DMS79 (cell line): ENCODE results near the gene INPP5D.
"Not testable (repeated sequence)": the region's sequence is repeated elsewhere in the genome, so short reads cannot be mapped to it uniquely, and the experiment has no call there.

ENCODE experiments used
- DNase-seq: peaks from one replicate; lab custom pipeline; 2025; lab: John Stamatoyannopoulos, UW

The INPP5D gene

DNA sequence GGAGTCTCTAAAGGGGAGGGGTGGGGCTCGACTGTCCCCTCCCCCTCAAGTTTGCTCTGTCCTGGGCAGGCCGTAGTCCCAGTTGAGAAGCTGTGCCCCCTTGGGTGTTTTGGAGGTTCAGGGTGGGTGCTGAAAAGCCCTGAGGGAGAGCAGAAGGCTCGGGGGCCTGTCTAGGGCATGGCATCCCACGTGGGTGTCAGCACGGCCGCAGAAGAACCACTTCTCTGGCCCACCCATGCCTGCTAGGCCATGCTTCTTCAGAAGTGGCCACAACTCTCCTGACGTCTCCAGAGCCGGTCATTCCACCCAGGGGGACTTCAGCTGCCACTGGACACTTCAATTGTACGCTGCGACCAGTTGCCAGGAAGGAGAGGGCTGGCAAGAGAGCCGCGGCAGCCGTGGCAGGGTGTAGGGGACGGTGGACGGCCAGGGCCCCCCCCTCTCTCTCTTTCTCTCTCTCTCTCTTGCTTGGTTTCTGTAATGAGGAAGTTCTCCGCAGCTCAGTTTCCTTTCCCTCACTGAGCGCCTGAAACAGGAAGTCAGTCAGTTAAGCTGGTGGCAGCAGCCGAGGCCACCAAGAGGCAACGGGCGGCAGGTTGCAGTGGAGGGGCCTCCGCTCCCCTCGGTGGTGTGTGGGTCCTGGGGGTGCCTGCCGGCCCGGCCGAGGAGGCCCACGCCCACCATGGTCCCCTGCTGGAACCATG is at the start of gene INPP5D:
TSS of gene INPP5D (plus strand) at position 546 of the 704 bp plus-strand sequence. CDS start at position 683, 137 bp downstream.
- DNase-seq: no peak

DNA sequence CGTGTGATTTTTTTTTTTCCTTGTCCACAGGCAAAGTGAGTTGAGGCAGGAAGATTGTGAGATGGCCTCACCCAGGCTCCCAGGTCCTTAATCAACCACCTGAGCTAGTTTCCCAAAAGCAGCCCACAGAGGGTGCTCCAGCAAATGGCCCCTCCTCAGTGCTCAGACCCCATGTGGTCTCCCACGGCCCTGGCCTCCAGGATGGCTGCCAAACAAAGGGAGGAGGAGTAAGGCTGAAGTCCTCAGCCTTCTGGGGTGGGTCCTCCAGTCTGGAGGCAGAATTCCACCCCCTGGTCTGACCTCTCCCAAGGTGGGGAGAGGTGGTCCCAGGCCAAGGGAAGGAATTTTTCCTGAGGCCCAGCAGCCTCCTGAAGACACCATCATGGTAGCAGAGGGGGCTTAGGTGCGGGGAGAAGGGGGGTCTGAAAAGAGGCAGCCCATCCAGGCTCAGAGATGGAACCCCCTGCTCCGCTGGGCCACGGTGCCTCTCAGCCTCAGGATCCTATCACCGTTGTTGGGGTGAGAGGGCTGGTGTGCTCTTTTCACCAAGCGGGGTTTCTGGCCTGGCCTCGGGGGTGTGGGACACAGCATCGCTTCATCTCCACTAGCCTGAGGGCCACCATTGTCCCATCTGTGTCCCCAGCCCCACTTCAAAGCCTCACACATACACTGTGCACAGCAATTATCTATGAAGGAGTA is 49.4 kb upstream of the INPP5D start:
- no peak for DNase-seq

DNA sequence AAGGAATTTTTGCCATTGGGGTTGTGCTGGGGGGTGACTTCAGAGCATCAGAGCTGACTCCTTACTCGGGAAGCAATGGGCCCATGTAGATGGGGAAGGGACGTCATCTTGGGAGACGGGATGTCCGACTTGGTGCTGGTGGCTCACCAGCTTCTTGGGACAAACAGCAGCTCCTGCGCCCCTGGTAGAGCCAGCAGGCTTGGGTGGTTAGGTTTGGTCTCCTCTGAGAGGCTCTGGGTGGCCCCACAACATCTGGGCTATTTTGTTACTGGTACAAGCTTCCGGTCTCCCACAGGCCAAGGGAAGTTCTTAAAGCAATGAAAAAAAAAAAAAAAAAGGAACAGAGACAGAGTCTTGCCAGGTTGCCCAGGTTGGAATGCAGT is 48.9 kb upstream of the INPP5D start:
- DNase-seq: no peak

DNA sequence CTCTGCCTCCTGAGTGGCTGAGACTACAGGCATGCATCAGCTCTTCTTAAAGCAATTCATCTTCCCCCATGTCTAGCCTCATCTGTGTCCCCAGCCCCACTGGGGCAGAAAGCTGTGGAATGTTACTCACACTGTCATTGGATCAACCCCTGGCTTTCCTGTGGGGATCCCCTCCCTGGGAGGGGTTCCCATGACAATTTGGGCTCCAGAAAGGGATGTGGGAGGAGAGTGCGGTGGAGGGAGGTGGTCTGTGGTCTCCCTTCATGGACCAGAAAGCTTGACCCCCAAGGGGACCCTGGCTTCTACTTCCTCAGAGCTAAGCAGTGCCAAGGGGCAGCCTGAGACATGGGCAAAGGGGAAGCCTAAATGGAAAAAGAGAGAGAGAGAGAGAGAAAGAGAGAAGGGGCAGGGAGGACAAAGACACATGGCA is 48.4 kb upstream of the INPP5D start:
- no peak for DNase-seq

DNA sequence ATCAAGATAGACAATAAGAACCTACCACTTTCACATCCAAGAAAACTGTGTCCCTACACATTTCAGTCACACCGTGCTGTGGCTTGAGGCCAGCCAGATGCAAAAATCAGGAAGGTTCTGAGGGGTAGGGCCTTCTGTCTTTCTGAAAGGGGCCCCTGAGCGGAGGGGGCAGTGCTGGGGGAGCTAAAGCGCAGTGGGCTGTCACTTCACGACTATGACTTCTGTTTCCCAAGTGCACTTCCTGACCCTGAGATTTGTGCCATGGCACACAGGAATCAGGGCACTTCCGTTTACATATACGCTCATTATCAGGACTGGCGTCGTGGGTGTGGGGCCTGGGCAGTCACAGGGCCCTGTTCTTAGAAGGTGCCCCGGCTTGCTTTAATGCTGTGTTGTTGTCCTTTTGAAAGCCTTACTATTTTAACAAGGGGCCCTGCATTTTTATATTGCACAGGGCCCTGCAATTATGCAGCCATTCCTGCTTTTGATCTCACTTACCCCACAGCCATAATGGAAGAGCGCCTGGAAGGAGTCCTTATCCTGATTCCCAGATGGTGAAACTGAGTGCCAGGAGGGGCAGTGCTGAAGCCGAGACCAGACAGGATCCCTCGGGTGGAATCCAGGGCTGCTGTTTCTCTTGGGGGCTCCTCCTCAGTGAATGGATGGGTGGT is 47.7 kb upstream of the INPP5D start:
- no peak for DNase-seq

GRCh38 chr2:233013027-233013461 is 47.1 kb upstream of the INPP5D start, which contains the start of gene NGEF:
Gene NGEF, minus strand, starts transcription at chr2:233013256. Its CDS starts 38,366 bp downstream, at chr2:232974890.
- no peak for DNase-seq

DNA sequence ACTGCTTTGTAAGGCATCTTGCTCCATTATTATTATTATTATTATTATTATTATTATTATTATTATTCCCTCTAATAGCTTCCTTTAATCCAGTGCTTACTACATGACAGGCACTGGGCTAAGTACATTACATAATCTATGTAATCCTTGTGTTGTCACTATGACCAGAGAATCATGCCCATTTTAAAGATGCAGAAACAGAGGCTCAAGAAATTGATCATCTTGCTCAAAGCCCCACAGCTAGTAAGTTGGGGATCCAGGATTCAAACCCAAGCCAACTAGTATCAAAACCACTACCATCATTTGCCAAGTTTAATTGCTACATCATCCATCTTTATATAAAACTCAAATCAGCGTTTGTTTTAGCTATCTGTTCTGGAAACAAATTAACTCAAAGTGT is 46.5 kb upstream of the INPP5D start:
- DNase-seq: no peak

DNA sequence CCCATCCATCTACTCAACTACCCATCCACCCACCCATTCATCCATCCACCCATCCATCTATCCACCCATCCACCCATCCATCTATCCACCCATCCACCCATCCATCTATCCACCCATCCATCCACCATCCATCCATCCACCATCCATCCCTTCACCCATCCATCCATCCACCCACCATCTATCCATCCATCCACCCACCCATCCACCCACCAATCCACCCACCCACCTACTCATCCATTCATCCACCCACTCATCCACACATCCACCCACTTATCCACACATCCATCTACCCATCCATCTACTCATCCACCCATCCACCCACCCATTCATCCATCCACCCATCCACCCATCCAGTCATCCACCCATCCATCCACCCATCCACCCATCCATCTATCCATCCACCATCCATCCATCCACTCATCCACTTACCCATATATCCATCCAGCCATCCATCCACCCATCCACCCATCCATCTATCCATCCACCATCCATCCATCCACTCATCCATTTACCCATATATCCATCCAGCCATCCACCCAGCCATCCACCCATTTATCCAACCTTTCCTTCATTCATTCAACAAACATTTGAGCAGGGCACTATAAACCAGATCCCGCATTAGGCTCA is 45.0 kb upstream of the INPP5D start:
- DNase-seq: no peak

GRCh38 chr2:233017947-233018346 is 42.2 kb upstream of the INPP5D start:
- DNase-seq: no peak

GRCh38 chr2:233019610-233020009 is 40.5 kb upstream of the INPP5D start:
- not testable (repeated sequence) for DNase-seq

- no peak for DNase-seq
Measured at GRCh38 chr2:233020454-233020853, 39.7 kb upstream of the INPP5D start.

DNA sequence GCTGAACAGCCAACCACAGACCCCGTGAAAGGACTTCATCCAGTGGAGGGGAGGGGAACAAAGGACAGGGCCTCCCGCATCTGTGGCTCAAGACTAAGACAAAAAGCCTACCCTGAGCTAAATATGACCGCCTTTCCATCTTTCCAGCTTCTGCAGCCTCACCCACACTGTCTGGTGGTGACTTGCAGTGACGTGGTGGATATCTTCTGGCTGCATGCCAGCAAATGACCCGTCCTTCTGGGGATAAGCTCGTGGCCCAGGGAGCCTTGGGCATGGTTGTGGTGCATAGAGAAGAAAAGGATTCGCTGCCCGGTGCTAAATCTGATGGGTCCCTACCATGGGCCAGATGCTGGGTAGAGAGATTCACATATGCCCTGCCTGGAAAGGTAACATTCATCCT is 38.4 kb upstream of the INPP5D start:
- DNase-seq: no peak

- no peak for DNase-seq
Measured at GRCh38 chr2:233022561-233022960, 37.6 kb upstream of the INPP5D start.

DNA sequence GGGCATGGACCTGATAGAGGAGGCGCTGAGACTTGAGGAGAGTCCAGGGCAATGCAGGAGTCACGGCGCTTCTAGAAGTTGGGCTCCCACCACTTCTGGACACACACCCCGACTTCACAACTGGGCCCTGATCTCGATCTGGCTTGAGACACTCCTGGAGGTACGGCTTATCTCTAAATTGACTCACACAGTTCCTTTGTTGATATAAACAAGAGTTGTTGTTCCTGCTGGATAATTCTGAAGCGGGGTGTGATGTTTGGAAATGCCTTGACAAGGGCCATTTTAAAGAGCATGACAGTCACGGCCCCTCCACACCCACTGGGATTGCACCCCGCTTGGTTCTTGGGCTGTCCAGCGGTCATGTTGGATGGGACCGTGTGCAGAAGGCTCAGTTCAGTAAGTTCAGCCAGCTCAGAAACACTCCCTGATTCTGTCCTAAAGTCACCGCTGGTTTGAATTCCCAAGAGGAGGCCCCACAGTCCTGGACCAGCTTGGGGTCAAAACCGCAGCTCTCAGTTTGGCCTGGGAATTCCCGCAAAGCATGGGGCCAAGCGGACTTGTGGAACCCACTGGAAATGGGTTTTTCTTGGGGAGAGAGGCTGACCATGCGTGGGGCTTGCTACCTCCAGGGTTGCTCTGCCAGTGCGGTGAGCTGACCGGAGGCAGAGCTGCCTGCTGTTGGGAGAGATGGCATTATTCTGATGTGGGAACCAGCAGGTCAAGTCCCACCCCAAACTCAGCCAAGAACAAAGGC is 37.0 kb upstream of the INPP5D start:
- no peak for DNase-seq

DNA sequence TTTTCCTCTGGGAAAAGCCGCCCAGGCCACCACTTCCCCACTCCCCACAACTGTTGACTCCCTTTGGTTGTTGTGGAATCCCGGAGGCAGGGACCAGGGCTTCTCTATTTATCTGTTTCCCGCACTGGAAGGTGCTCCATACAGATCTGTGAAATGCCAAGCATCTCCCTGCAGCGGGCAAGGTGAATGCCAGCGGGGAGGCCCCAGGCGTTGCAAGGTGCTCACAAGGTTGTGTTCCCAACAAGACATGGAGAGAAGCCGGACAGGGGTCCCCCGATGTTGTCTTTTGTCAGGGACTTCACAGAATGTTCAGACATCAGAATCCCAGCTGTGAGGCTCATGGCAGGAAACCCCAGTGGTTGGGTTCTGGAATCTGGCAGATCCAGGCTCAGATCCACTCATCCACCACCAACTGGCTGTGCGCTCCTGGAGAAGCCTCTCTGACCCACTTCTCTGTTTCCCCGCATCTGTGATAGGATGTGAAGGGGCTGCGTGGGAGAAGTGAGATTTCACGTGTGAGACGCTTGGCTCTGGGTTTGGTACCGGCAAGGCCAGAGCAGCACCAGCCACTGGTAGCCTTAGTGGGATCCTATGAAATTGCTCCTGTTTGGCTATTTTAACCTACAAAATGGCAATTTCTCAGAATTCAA is 36.3 kb upstream of the INPP5D start:
- no peak for DNase-seq

GRCh38 chr2:233025706-233026105 is 34.4 kb upstream of the INPP5D start:
- no peak for DNase-seq

GRCh38 chr2:233026198-233026813 is 33.8 kb upstream of the INPP5D start:
- no peak for DNase-seq

DNA sequence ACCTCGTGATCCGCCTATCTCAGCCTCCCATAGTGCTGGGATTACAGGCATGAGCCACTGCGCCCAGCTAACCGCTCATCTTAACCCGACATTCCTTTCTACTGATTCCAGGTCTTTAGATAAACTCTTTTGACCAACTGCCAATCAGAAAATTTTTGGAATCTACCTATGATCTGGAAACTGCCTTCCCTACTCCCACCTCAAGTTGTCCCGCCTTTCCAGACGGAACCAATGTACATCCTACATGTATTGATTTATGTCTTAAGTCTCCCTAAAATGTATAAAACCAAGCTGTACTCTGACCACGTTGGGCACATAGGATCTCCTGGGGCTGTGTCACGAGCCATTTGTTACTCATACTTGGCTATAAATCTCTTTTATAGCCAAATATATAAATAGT is 30.8 kb upstream of the INPP5D start:
- DNase-seq: no peak

- no peak for DNase-seq
Measured at GRCh38 chr2:233031556-233032500, 28.3 kb upstream of the INPP5D start.
